HG02588 (cell line): ENCODE measurements around the gene GRID2IP.

Experiments used
- ATAC-seq: cut with Tn5 transposase; IDR thresholded peaks from one replicate; pipeline ENCODE4 v1.9.1; 2021; ENCODE audit warnings: mild to moderate bottlenecking, moderate library complexity; ENCODE audit not compliant: unreplicated experiment

Gene GRID2IP

GRCh38 chr7:6563936-6564770 is 12.9 kb upstream of the GRID2IP start:
- no peak for ATAC-seq

- no peak for ATAC-seq
Measured at GRCh38 chr7:6562106-6562505, 10.8 kb upstream of the GRID2IP start.

GRCh38 chr7:6559896-6560295 is 8.6 kb upstream of the GRID2IP start:
- ATAC-seq = no peak

- no peak for ATAC-seq
Measured at GRCh38 chr7:6558837-6559236, 7.6 kb upstream of the GRID2IP start.

GRCh38 chr7:6556196-6556595 is 4.9 kb upstream of the GRID2IP start:
- no peak for ATAC-seq

DNA sequence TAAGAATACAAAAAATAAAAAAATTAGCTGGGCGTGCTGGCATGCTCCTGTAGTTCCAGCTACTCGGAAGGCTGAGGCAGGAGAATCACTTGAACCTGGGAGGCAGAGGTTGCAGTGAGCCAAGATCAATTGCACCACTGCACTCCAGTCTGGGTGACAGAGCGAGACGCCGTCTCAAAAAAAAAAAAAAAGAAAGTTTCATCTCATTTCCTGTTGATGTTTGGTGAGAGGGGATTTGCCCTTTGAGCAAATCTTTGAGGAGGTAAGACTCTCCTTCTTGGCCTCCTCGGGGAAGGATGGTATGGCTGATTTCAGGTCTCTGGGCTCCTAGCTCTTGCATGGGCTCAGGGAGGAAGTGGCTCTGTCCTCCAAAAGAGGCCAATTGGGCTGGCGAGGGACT is 3.6 kb upstream of the GRID2IP start:
- no peak for ATAC-seq

GRCh38 chr7:6553448-6554044 is 2.3 kb upstream of the GRID2IP start:
- no peak for ATAC-seq

DNA sequence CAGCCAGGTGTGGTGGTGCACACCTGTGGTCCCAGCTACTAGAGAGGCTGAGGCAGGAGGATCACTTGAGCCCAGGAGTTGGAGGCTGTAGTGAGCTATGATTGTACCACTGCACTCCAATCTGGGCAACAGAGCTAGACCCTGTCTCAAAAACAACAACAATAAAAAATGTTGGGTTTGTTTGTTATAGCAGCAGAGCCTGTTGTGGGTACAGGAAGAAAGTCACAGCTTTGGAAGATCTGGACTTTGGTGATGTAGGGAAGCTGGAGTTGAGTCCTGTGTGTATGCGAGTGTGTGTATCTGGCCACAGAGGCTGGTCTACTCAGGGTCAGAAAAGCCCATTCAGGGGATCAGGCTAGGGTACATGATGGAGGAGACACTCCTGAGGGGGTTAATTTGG is 3.9 kb downstream of the GRID2IP start:
- no peak for ATAC-seq

- no peak for ATAC-seq
Measured at GRCh38 chr7:6546498-6547251, 4.6 kb downstream of the GRID2IP start.

GRCh38 chr7:6545398-6546126 is 5.7 kb downstream of the GRID2IP start:
- ATAC-seq = no peak

GRCh38 chr7:6542368-6542767 is 8.9 kb downstream of the GRID2IP start:
- no peak for ATAC-seq

GRCh38 chr7:6536262-6537260 is 14.7 kb downstream of the GRID2IP start:
- no peak for ATAC-seq

DNA sequence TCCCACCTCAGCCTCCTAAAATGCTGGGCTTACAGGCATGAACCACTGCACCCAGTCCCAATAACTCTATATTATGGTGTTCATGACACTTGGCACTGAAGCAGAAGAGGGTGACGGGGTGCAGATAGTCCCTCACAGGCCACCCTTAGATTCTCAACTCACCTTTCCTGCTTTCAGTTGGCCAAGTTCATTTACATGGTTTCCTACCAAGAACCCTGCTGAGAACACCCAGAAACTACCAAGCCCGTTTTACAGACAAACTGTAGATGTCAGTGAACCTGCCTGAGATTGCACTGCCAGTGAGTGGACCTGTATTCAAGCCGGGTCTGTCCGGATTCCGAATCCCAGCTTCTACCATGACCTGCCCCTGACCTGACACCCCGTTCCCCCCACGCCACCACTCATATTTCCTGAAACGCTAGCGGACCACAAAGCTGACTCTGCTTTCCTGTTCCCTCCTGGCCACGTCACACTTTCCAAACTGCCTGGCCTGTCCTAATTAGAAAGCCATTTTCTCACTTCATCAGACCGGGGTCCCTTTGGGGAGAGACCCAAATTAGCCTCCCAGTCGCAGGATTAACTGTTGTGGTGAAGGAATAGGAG is 17.3 kb downstream of the GRID2IP start:
- ATAC-seq = no peak

GRCh38 chr7:6532516-6532915 is 18.7 kb downstream of the GRID2IP start:
- no peak for ATAC-seq

- no peak for ATAC-seq
Measured at GRCh38 chr7:6531492-6532279, 19.6 kb downstream of the GRID2IP start.

DNA sequence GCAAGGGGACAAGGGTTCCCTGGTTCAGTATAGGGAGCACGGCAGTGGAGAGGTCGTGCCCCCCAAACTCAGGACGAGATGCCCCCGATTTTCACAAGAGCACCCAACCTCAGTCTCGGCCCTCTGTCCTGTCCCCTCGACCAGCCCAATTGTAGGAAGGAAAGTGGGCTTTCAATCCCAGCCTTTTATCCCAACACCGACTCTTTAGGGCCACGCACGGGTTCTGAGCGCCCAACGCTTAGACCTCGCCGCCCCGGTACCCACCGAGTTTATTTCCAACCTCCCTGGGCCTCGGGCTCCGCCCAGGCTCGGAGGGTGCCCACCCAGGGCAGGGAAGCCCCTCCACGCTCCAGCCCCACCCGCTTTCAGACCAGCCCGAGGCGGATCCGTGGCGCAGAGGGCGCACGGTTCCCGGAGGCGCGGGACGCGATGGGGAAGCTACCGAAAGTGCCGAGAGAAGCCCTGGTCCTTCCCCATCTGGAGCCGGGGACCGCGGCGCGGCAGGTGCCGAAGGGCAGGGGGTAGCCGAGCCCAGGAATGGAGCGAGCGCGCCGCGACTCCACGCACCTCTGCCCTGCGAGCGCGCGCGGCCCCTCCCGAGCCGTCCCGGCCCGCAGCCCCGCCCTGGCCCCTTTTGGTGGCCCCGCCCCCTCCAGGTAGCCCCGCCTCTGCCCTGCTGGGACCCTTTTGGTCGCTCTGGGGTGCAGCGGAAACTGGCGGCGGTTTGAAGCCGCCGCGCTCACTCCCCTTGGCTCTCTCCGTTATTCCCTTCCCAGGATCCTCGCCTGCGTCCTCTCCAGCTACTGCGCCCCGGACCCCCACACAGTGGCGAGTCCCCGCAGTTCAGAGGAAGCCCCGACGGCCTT is 20.4 kb downstream of the GRID2IP start:
- ATAC-seq = no peak

DNA sequence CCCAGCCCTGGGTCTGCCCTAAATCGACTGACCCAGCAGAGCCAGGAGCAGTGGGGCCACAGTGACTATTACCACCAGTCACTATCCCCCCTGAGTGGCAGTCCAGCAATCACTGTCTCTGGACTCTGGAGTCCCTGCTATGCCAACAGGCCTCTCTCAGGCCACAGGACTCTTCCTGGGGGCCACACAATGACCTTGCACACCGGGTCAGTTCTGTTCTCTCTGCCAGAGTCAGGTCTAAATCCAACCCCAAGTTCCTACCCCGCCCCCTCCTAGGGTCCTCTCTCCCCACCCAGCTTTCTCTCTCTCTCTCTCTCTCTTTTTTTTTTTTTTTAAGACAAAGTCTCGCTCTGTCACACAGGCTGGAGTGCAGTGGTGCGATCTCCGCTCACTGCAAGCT is 21.6 kb downstream of the GRID2IP start:
- no peak for ATAC-seq
